ENCODE data around the gene PCCA.
"Not testable (repeated sequence)": the region's sequence is repeated elsewhere in the genome, so short reads cannot be mapped to it uniquely, and the experiment has no call there.

Gene PCCA

GRCh38 chr13:100314132-100314910 is 225.4 kb downstream of the PCCA start:
- DNase-seq, result no peak

- no peak for DNase-seq
Observed at GRCh38 chr13:100315522-100315921, 226.6 kb downstream of the PCCA start.

- not testable (repeated sequence) for DNase-seq
Observed at GRCh38 chr13:100318473-100318872, 229.6 kb downstream of the PCCA start.

GRCh38 chr13:100323937-100324336 is 235.0 kb downstream of the PCCA start:
- DNase-seq, result no peak

- no peak for DNase-seq
Observed at GRCh38 chr13:100330662-100331061, 241.8 kb downstream of the PCCA start.

- no peak for DNase-seq
Observed at GRCh38 chr13:100333141-100333540, 244.2 kb downstream of the PCCA start.

GRCh38 chr13:100334214-100334613 is 245.3 kb downstream of the PCCA start:
- no peak for DNase-seq

GRCh38 chr13:100336795-100337516 is 248.1 kb downstream of the PCCA start:
- no peak for DNase-seq

GRCh38 chr13:100338275-100338674 is 249.4 kb downstream of the PCCA start:
- no peak for DNase-seq

GRCh38 chr13:100339411-100339940 is 250.6 kb downstream of the PCCA start:
- no peak for DNase-seq

- no peak for DNase-seq
Observed at GRCh38 chr13:100340865-100341264, 252.0 kb downstream of the PCCA start.

- no peak for DNase-seq
Observed at GRCh38 chr13:100341327-100341726, 252.4 kb downstream of the PCCA start.

GRCh38 chr13:100344544-100344943 is 255.7 kb downstream of the PCCA start:
- DNase-seq, result no peak

GRCh38 chr13:100347968-100348367 is 259.1 kb downstream of the PCCA start:
- DNase-seq, result no peak

- DNase-seq, result no peak
Observed at GRCh38 chr13:100349594-100349993, 260.7 kb downstream of the PCCA start.

GRCh38 chr13:100350601-100351000 is 261.7 kb downstream of the PCCA start:
- no peak for DNase-seq

- no peak for DNase-seq
Observed at GRCh38 chr13:100356426-100356825, 267.5 kb downstream of the PCCA start.

- DNase-seq, result no peak
Observed at GRCh38 chr13:100356889-100357288, 268.0 kb downstream of the PCCA start.

GRCh38 chr13:100357764-100358163 is 268.9 kb downstream of the PCCA start:
- DNase-seq, result no peak

- no peak for DNase-seq
Observed at GRCh38 chr13:100361504-100361903, 272.6 kb downstream of the PCCA start.

GRCh38 chr13:100362371-100362770 is 273.5 kb downstream of the PCCA start:
- DNase-seq, result no peak

- DNase-seq, result no peak
Observed at GRCh38 chr13:100362781-100363180, 273.9 kb downstream of the PCCA start.

GRCh38 chr13:100363285-100363711 is 274.4 kb downstream of the PCCA start:
- no peak for DNase-seq

- no peak for DNase-seq
Observed at GRCh38 chr13:100363874-100364273, 275.0 kb downstream of the PCCA start.
